PC-9 (cell line): ENCODE measurements around the gene ITPR3. TPM values are rescaled to one million over a fixed set of nuclear protein-coding genes. Genes with fewer than 3 reads are reported as not detected.

Experiments
- BruUV-seq: library from RNA; stranded (reverse); fragments of 400-500 nt; replicated peaks from 2 replicates; lab custom pipeline; 2021; lab: Mats Ljungman, UMichigan
- CTCF ChIA-PET: fragments of 300-600 bp; sonication (Branson Sonifier 250); formaldehyde crosslinking; loops from one replicate; lab custom pipeline; 2022; ENCODE audit warnings: antibody characterized with exemption; lab: Charles Lee
- POLR2A ChIA-PET: fragments of 300-600 bp; sonication (Branson Sonifier 250); formaldehyde crosslinking; loops from one replicate; lab custom pipeline; 2022; ENCODE audit warnings: antibody characterized with exemption; ENCODE audit not compliant: unreplicated experiment; lab: Charles Lee
- DNase-seq, 2 experiments: peaks; one replicate each; pipeline versions ENCODE4 v3.0.0 to v3.0.0-alpha.2; 2015 to 2022; ENCODE audit warnings: mixed read lengths in 1 of 2
- H2AFZ ChIP-seq: fragments of 200-600 bp; sonication (generic); 2 replicates; pipeline ENCODE4 v1.8.1; 2017; ENCODE audit warnings: antibody characterized with exemption
- H3F3A ChIP-seq: fragments of 200-600 bp; sonication (generic); 2 replicates; pipeline ENCODE4 v1.8.1; 2017; ENCODE audit warnings: antibody characterized with exemption, mild to moderate bottlenecking, low read depth; ENCODE audit not compliant: insufficient read depth
- H3K27ac ChIP-seq: fragments of 200-600 bp; sonication (generic); 2 replicates; pipeline ENCODE4 v1.6.1; 2016; ENCODE audit warnings: mixed run types
- H3K27me3 ChIP-seq: fragments of 200-600 bp; sonication (generic); 2 replicates; pipeline ENCODE4 v1.6.1; 2016; ENCODE audit warnings: low read depth, mixed run types; ENCODE audit not compliant: insufficient read depth
- H3K36me3 ChIP-seq: fragments of 200-600 bp; sonication (generic); 2 replicates; pipeline ENCODE4 v1.6.1; 2016; ENCODE audit warnings: low read depth, mixed run types
- H3K4me1 ChIP-seq: fragments of 200-600 bp; sonication (generic); replicated peaks from 2 replicates; pipeline ENCODE4 v1.6.1; 2016; ENCODE audit warnings: mixed run types; ENCODE audit not compliant: insufficient read depth
- H3K4me2 ChIP-seq: fragments of 200-600 bp; sonication (generic); 2 replicates; pipeline ENCODE4 v1.6.1; 2017; ENCODE audit warnings: mixed run types
- H3K4me3 ChIP-seq: fragments of 200-600 bp; sonication (generic); 2 replicates; pipeline ENCODE4 v1.6.1; 2016; ENCODE audit warnings: mixed run types
- H3K79me2 ChIP-seq: fragments of 200-600 bp; sonication (generic); 2 replicates; pipeline ENCODE4 v1.6.1; 2017; ENCODE audit warnings: low read depth, mixed run types
- H3K9me2 ChIP-seq: fragments of 200-600 bp; sonication (generic); 2 replicates; pipeline ENCODE4 v1.8.1; 2017; ENCODE audit warnings: mild to moderate bottlenecking; ENCODE audit not compliant: insufficient read depth
- H3K9me3 ChIP-seq: fragments of 200-600 bp; sonication (generic); 2 replicates; pipeline ENCODE4 v1.8.1; 2016; ENCODE audit warnings: low read depth; ENCODE audit not compliant: insufficient read depth
- H4K20me1 ChIP-seq: fragments of 200-600 bp; sonication (generic); 2 replicates; pipeline ENCODE4 v1.8.1; 2017; ENCODE audit not compliant: insufficient read depth
- EZH2 ChIP-seq: fragments of 200-600 bp; sonication (generic); IDR thresholded peaks from 2 replicates; pipeline ENCODE4 v1.8.0; 2017; ENCODE audit warnings: antibody characterized with exemption, low read depth
- intact Hi-C: fragments of 100-400 bp; cut with micrococcal nuclease; formaldehyde crosslinking; loops from one replicate; pipeline ENCODE4 v1.10.0; 2022; ENCODE audit not compliant: unreplicated experiment
- total RNA-seq: library from RNA; stranded (reverse); gene quantifications from 2 replicates; pipeline ENCODE4 v1.2.3, GENCODE V29; 2021
- TF ChIP-seq, protein P1 (sequence below): fragments of 200-600 bp; sonication (generic); conservative IDR thresholded peaks from 2 replicates; pipeline ENCODE4 v1.6.1; 2017; ENCODE audit warnings: mixed run types, antibody characterized with exemption, mild to moderate bottlenecking, moderate library complexity

Gene ITPR3
- total RNA-seq, 1 experiment from 2014 or later: 86.9 TPM

DNA sequence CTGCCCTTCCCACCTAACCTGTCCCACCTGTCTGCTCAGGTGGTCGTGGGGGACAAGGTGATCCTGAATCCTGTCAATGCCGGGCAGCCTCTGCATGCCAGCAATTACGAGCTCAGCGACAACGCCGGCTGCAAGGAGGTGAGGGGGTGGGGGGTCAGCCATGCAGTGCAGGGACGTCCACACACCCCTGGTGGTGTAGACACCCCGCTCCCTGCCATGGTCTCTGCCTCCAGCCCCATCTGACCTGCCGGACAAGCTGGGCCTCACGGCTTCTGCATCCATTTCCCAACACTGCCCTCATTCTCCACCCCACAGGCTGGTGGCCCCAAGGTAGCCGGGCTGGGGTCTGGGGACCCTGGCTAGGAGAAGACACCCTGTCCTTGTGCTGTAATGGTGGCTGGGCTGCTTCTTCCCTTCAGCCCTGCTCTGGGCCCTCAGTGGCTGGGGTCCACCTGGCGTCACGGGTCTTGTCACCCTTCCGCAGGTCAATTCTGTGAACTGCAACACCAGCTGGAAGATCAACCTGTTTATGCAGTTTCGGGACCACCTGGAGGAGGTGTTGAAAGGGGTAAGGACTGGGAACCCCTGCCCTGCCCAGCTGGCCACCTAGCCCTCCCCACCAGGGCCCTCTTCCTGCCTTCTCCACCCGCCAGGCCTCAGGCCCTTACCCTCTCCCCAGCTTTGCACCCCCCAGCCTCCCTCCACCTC, 38.0 kb downstream of the ITPR3 start:
- CTCF ChIA-PET: no interaction called here

DNA sequence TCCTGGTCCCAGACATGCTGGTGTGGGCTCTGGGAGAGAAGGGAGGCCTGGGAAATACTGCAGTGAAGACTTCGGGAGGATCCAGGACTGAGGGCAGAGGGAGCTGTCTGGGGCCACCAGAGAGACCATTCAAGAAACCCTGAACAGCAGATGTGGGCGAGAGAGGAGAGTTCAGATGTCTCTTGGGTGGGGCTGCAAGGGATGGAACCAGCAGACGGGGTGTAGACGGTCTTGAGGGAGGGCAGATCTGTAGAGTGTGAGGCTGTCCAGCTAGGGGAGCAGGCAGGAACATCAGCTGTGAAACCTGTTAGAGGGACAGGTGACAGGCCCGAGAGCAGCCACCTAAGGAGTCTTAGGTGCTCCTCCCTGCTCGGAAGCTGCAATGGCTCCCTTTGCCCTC, 38.9 kb downstream of the ITPR3 start:
- Histone ChIP-seq H3K4me1 (no peaks in the 10 kb centered on the region), H3K79me2 (no peaks in the 10 kb centered on the region), H3K4me3 (no peak overlapping the region), H3K36me3 (peaks cover 13% of the 10 kb centered on the region), H3K9me3 (no peaks in the 10 kb centered on the region), H3F3A (peaks cover 14% of the 10 kb centered on the region), H2AFZ (no peak overlapping the region), H4K20me1 (no peaks in the 10 kb centered on the region; the same call in 1 of the 2 replicates), H3K27me3 (no peaks in the 10 kb centered on the region), H3K4me2 (no peak overlapping the region), H3K27ac (no peak overlapping the region), H3K9me2 (no peaks in the 10 kb centered on the region)
- intact Hi-C loops: no loop called here
- ChIA-PET CTCF (no interaction called here), POLR2A (no interaction called here)
- TF ChIP-seq EZH2: no peak
- TF ChIP-seq, protein P1, sequence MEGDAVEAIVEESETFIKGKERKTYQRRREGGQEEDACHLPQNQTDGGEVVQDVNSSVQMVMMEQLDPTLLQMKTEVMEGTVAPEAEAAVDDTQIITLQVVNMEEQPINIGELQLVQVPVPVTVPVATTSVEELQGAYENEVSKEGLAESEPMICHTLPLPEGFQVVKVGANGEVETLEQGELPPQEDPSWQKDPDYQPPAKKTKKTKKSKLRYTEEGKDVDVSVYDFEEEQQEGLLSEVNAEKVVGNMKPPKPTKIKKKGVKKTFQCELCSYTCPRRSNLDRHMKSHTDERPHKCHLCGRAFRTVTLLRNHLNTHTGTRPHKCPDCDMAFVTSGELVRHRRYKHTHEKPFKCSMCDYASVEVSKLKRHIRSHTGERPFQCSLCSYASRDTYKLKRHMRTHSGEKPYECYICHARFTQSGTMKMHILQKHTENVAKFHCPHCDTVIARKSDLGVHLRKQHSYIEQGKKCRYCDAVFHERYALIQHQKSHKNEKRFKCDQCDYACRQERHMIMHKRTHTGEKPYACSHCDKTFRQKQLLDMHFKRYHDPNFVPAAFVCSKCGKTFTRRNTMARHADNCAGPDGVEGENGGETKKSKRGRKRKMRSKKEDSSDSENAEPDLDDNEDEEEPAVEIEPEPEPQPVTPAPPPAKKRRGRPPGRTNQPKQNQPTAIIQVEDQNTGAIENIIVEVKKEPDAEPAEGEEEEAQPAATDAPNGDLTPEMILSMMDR: no peak
- BruUV-seq: no TSS peak
- no peak for DNase-seq

More for the DNA sequence above, 38.0 kb downstream of the ITPR3 start:
- intact Hi-C loops: no loop called here
- Histone ChIP-seq H2AFZ (no peak overlapping the region), H3K4me2 (no peak overlapping the region), H3K9me3 (no peaks in the 10 kb centered on the region), H4K20me1 (no peaks in the 10 kb centered on the region; the same call in 1 of the 2 replicates), H3K9me2 (no peaks in the 10 kb centered on the region), H3K27ac (no peak overlapping the region), H3K79me2 (0 out of 2 replicates have a peak, but pooled peaks cover 4% of the 10 kb centered on the region), H3K27me3 (no peaks in the 10 kb centered on the region), H3F3A (peaks cover 14% of the 10 kb centered on the region), H3K4me1 (no peaks in the 10 kb centered on the region), H3K4me3 (no peak overlapping the region), H3K36me3 (peaks cover 10% of the 10 kb centered on the region)
- no TSS peak for BruUV-seq
- no peak for TF ChIP-seq EZH2
- TF ChIP-seq, protein P1: no peak
- POLR2A ChIA-PET: interaction anchor here (0.6 kb wide), 1 partner anchor 10 kb away, joined by 3 read pairs; no protein-coding TSS in a partner anchor
- DNase-seq: no peak

DNA sequence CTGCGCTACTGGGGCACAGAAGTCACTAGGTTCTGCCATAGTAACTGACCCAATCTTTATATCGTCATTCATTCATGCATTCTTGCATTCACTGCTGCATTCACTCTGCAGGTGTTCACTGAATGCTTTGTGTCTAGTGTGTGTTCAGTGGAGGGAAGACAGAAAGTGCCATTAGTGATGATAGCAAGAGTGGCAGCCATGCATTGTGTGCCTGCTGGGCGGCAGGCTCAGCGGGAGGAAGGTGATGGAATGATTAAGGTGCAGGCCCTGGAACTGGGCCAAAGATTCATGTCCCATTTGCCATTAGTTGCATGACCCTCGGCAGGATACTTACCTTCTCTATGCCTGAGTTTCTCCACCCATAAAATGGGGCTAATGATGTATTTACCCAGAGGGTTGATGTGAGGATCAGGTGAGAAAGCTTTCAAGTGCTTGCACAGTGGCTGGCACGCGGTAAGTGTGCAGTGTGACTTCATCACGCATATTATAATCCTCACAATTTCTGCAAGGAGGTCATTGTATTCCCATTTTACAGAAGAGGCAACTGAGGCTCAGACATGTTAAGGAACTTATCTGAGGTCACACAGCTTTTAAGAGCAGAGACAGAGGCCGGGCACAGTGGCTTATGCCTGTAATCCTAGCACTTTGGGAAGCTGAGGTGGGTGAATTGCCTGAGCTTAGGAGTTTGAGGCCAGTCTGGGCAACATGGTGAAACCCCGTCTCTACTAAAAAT, 40.1 kb downstream of the ITPR3 start:
- no TSS peak for BruUV-seq
- H3K36me3 ChIP-seq: peaks cover 13% of the 10 kb centered on the region
- CTCF ChIA-PET: no interaction called here

More for the DNA sequence above, 40.1 kb downstream of the ITPR3 start:
- no peak for DNase-seq
- Histone ChIP-seq H3K27me3 (no peaks in the 10 kb centered on the region), H3K4me1 (no peaks in the 10 kb centered on the region), H3K9me3 (no peaks in the 10 kb centered on the region), H3K27ac (no peak overlapping the region), H3K4me2 (no peak overlapping the region), H3K79me2 (no peaks in the 10 kb centered on the region), H4K20me1 (no peaks in the 10 kb centered on the region; the same call in 1 of the 2 replicates), H3K4me3 (no peak overlapping the region), H3K9me2 (no peaks in the 10 kb centered on the region), H2AFZ (no peak overlapping the region), H3F3A (peaks cover 19% of the 10 kb centered on the region)
- TF ChIP-seq, protein P1: no peak
- no peak for TF ChIP-seq EZH2
- intact Hi-C loops: no loop called here
- POLR2A ChIA-PET: no interaction called here
